HepG2 (cell line): ENCODE data around the gene SCP2. TPM values are rescaled to one million over a fixed set of nuclear protein-coding genes. Genes with fewer than 3 reads are reported as not detected.

Experiments
- FOXM1 ChIP-seq: sonication (generic); formaldehyde crosslinking; IDR thresholded peaks from 2 replicates; pipeline ENCODE4 v1.5.0; 2020; ENCODE audit warnings: missing genetic modification reagents
- JARID2 ChIP-seq: sonication (generic); formaldehyde crosslinking; IDR thresholded peaks from 2 replicates; pipeline ENCODE4 v1.8.1; 2023; ENCODE audit warnings: missing genetic modification reagents, inconsistent platforms; ENCODE audit not compliant: insufficient replicate concordance
- KLF11 ChIP-seq: IDR thresholded peaks from 2 replicates; pipeline ENCODE4 v1.6.1; 2016; ENCODE audit warnings: missing compliant biosample characterization
- KLF16 ChIP-seq, 2 experiments: sonication (generic) in 1 of 2; formaldehyde crosslinking in 1 of 2; IDR thresholded peaks; 2 replicates each; pipeline versions ENCODE4 v1.6.1 to v1.8.0; 2016 to 2023; ENCODE audit warnings: missing genetic modification reagents in 2 of 2, missing compliant biosample characterization in 1 of 2
- LRRFIP1 ChIP-seq: sonication (generic); formaldehyde crosslinking; conservative IDR thresholded peaks from 2 replicates; pipeline ENCODE4 v1.4.0; 2020; ENCODE audit warnings: missing genetic modification reagents
- MZF1 ChIP-seq: sonication (generic); formaldehyde crosslinking; IDR thresholded peaks from 2 replicates; pipeline ENCODE4 v1.8.1; 2023; ENCODE audit warnings: mild to moderate bottlenecking, missing genetic modification reagents, borderline replicate concordance
- NR0B2 ChIP-seq: sonication (generic); formaldehyde crosslinking; IDR thresholded peaks from 2 replicates; pipeline ENCODE4 v1.4.0; 2020; ENCODE audit warnings: mild to moderate bottlenecking, missing genetic modification reagents
- REPIN1 ChIP-seq: sonication (generic); formaldehyde crosslinking; IDR thresholded peaks from 2 replicates; pipeline ENCODE4 v1.8.0; 2022; ENCODE audit warnings: missing genetic modification reagents, low read depth, mild to moderate bottlenecking, borderline replicate concordance
- TSC22D2 ChIP-seq: sonication (generic); formaldehyde crosslinking; IDR thresholded peaks from 2 replicates; pipeline ENCODE4 v1.5.1; 2020; ENCODE audit warnings: missing genetic modification reagents, mild to moderate bottlenecking, borderline replicate concordance
- YEATS2 ChIP-seq: sonication (generic); formaldehyde crosslinking; IDR thresholded peaks from 2 replicates; pipeline ENCODE4 v1.4.0; 2020; ENCODE audit warnings: missing genetic modification reagents, borderline replicate concordance
- ZNF318 ChIP-seq: sonication (generic); formaldehyde crosslinking; IDR thresholded peaks from 2 replicates; pipeline ENCODE4 v1.4.0; 2020; ENCODE audit warnings: mild to moderate bottlenecking, missing genetic modification reagents
- ZNF563 ChIP-seq: sonication (generic); formaldehyde crosslinking; IDR thresholded peaks from 2 replicates; pipeline ENCODE4 v1.8.0; 2022; ENCODE audit warnings: mild to moderate bottlenecking, moderate library complexity, missing genetic modification reagents
- ZNF607 ChIP-seq: sonication (generic); formaldehyde crosslinking; IDR thresholded peaks from 2 replicates; pipeline ENCODE4 v1.5.1; 2020; ENCODE audit warnings: missing genetic modification reagents, mild to moderate bottlenecking, borderline replicate concordance
- ZNF672 ChIP-seq: sonication (generic); formaldehyde crosslinking; IDR thresholded peaks from 2 replicates; pipeline ENCODE4 v1.8.1; 2022; ENCODE audit warnings: missing genetic modification reagents
- ZNF724P ChIP-seq: sonication (generic); formaldehyde crosslinking; IDR thresholded peaks from 2 replicates; pipeline ENCODE4 v1.8.0; 2022; ENCODE audit warnings: missing genetic modification reagents, borderline replicate concordance
- ZNF780A ChIP-seq: sonication (generic); formaldehyde crosslinking; IDR thresholded peaks from 2 replicates; pipeline ENCODE4 v1.8.0; 2022; ENCODE audit warnings: mild to moderate bottlenecking, missing genetic modification reagents, moderate library complexity
- ZNF878 ChIP-seq: sonication (generic); formaldehyde crosslinking; IDR thresholded peaks from 2 replicates; pipeline ENCODE4 v1.8.1; 2023; ENCODE audit warnings: mild to moderate bottlenecking, missing genetic modification reagents, moderate library complexity
- polyA plus RNA-seq, 8 experiments: library from polyadenylated mRNA; depleted of rRNA in 3 of 8; stranded (reverse) in 7 of 8; unstranded in 1 of 8; fragments of >200 nt; fragmentation: Illumina TruSeq in 4 of 8; extraction: Trizol in 4 of 8; gene quantifications; 2 replicates each; pipeline versions ENCODE4 v1.2.1 to v1.2.3, GENCODE V29; 2011 to 2016; ENCODE audit warnings: low read depth in 4 of 8, missing spikeins in 1 of 8, mixed read lengths in 1 of 8; ENCODE audit not compliant: insufficient read depth in 1 of 8
- total RNA-seq, 5 experiments: library from RNA; depleted of rRNA; stranded (reverse); fragments of >200 nt; fragmentation: Illumina TruSeq; extraction: Trizol; gene quantifications; 2 replicates each; pipeline ENCODE4 v1.2.3, GENCODE V29; 2016; ENCODE audit warnings: low read depth in 1 of 5

The SCP2 gene
- total and polyA plus RNA-seq, 2 of the 13 experiments (the other 11 are each of a cell fraction or from before 2014, with no cell fraction given) = 59.0 to 133 TPM

GRCh38 chr1:53014791-53015507 lies 87.9 kb downstream of the SCP2 start (continued):
- TF ChIP-seq ZNF878 (no peak), ZNF318 (CRISPR knock-in tag) (no peak), ZNF672 (no peak), ZNF607 (CRISPR knock-in tag) (no peak), YEATS2 (CRISPR knock-in tag) (peak; percentile 77; the same call in 1 of the 2 replicates), FOXM1 (CRISPR knock-in tag) (no peak), TSC22D2 (CRISPR knock-in tag) (peak; percentile 64; the same call in 1 of the 2 replicates), KLF11 (CRISPR knock-in tag) (peak; percentile 83; the same call in 1 of the 2 replicates), KLF16 (CRISPR knock-in tag; IDR thresholded peaks at IDR 0.05) (peak in 1 of 2 experiments; percentile 43; a peak in 1 of 4 replicates), MZF1 (CRISPR knock-in tag) (no peak), LRRFIP1 (CRISPR knock-in tag) (no peak), REPIN1 (CRISPR knock-in tag) (0 out of 2 replicates have a peak, but pooled peaks have one; percentile 40), ZNF563 (CRISPR knock-in tag) (no peak), JARID2 (CRISPR knock-in tag) (no peak), ZNF780A (CRISPR knock-in tag) (no peak), ZNF724P (CRISPR knock-in tag) (no peak), NR0B2 (CRISPR knock-in tag) (no peak)
